Left lung (tissue), 10 donors: ENCODE results near the gene SPON1. TPM values are rescaled to one million over a fixed set of nuclear protein-coding genes. Genes with fewer than 3 reads are reported as not detected.
A peak's percentile ranks its signal among the peaks of the same experiment; 100 is the strongest.
"Not testable (repeated sequence)": the region's sequence is repeated elsewhere in the genome, so short reads cannot be mapped to it uniquely, and the experiment has no call there.

Source experiments
- ATAC-seq: fragments of 200-7000 bp; cut with Tn5 transposase; one replicate; pipeline ENCODE4 v1.9.1; 2020; ENCODE audit warnings: moderate library complexity
- DNase-seq, 4 donors: peaks; one replicate each; pipeline ENCODE4 v3.0.0-alpha.2; 2013 to 2020
- H3K27ac ChIP-seq, 2 donors: fragments of 200-600 bp; sonication (generic) in 1 of 2; one replicate each; pipeline versions ENCODE4 v1.5.0 to v1.8.0; 2020 to 2021
- H3K27me3 ChIP-seq, 2 donors: fragments of 200-600 bp; sonication (generic) in 1 of 2; one replicate each; pipeline versions ENCODE4 v1.5.0 to v1.8.0; 2020 to 2021
- H3K36me3 ChIP-seq, 2 donors: fragments of 200-600 bp; sonication (generic) in 1 of 2; one replicate each; pipeline versions ENCODE4 v1.5.0 to v1.8.0; 2020 to 2021
- H3K4me1 ChIP-seq, 2 donors: fragments of 200-600 bp; one replicate each; pipeline ENCODE4 v1.8.0; 2021
- H3K4me3 ChIP-seq, 2 donors: fragments of 200-600 bp; sonication (generic) in 1 of 2; one replicate each; pipeline versions ENCODE4 v1.5.0 to v1.8.0; 2020 to 2021; ENCODE audit warnings: mild to moderate bottlenecking in 1 of 2
- H3K9me3 ChIP-seq, 2 donors: fragments of 200-600 bp; sonication (generic) in 1 of 2; one replicate each; pipeline versions ENCODE4 v1.5.0 to v1.8.0; 2020 to 2021
- intact Hi-C, 2 donors: fragments of 100-400 bp; cut with DNase I; formaldehyde crosslinking; loops; one replicate each; pipeline versions ENCODE4 v1.11.2 to v1.14.2; 2022
- polyA plus RNA-seq, 6 donors: library from polyadenylated mRNA; unstranded; fragments of 120-200 nt; gene quantifications; one replicate each; pipeline ENCODE4 v1.2.1, GENCODE V29; 2013; ENCODE audit not compliant: insufficient read length in 6 of 6
- total RNA-seq, 2 donors: library from RNA; stranded (reverse); fragmentation: NEBNext Ultra II Directional; extraction: Animal tissue kit (Norgen Biotek cat#: 25700); gene quantifications; one replicate each; pipeline ENCODE4 v1.2.1, GENCODE V29; 2021
- TF ChIP-seq, protein P1 (sequence below), 2 donors: fragments of 200-600 bp; sonication (generic) in 1 of 2; IDR thresholded peaks; one replicate each; pipeline versions ENCODE4 v1.5.0 to v1.8.0; 2021; ENCODE audit warnings: antibody characterized with exemption in 2 of 2
- donor health status: DM: no; HTN: yes; CAD: no.
- donor health status: DM: no; HTN: no; CAD: no.

SPON1 gene
- total and polyA plus RNA-seq, 8 donors = 83.2 to 136 (median 97.4) TPM

DNA sequence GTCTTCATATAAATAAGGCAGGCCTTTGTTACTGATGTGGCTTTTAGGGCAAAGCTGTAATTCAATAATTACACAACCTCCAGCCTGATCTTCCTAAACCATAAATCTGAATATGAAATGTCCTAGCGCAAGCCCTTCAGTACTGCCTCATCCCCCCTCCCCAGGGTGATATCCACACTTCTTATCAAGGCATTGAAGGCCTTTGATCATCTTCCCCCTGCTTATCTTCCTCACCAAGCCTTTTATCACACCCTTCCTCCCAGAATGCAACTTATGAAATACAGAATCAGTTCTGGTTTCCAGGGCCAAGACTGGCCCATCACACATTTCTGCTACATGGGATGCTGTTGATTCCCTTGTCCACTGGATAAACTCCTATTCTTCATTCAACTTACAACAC lies 12.1 kb downstream of the SPON1 start:
- intact Hi-C loops = no loop called here
- H3K36me3 ChIP-seq = no peaks in the 10 kb centered on the region
- no peaks in the 10 kb centered on the region for H3K9me3 ChIP-seq
- no peak overlapping the region for H3K27ac ChIP-seq
- TF ChIP-seq, protein P1, sequence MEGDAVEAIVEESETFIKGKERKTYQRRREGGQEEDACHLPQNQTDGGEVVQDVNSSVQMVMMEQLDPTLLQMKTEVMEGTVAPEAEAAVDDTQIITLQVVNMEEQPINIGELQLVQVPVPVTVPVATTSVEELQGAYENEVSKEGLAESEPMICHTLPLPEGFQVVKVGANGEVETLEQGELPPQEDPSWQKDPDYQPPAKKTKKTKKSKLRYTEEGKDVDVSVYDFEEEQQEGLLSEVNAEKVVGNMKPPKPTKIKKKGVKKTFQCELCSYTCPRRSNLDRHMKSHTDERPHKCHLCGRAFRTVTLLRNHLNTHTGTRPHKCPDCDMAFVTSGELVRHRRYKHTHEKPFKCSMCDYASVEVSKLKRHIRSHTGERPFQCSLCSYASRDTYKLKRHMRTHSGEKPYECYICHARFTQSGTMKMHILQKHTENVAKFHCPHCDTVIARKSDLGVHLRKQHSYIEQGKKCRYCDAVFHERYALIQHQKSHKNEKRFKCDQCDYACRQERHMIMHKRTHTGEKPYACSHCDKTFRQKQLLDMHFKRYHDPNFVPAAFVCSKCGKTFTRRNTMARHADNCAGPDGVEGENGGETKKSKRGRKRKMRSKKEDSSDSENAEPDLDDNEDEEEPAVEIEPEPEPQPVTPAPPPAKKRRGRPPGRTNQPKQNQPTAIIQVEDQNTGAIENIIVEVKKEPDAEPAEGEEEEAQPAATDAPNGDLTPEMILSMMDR (IDR thresholded peaks at IDR 0.05) = no peak
- H3K4me3 ChIP-seq = no peak overlapping the region
- H3K27me3 ChIP-seq = no peaks in the 10 kb centered on the region
- ATAC-seq (no peak), DNase-seq (no peak)
- no peaks in the 10 kb centered on the region for H3K4me1 ChIP-seq

DNA sequence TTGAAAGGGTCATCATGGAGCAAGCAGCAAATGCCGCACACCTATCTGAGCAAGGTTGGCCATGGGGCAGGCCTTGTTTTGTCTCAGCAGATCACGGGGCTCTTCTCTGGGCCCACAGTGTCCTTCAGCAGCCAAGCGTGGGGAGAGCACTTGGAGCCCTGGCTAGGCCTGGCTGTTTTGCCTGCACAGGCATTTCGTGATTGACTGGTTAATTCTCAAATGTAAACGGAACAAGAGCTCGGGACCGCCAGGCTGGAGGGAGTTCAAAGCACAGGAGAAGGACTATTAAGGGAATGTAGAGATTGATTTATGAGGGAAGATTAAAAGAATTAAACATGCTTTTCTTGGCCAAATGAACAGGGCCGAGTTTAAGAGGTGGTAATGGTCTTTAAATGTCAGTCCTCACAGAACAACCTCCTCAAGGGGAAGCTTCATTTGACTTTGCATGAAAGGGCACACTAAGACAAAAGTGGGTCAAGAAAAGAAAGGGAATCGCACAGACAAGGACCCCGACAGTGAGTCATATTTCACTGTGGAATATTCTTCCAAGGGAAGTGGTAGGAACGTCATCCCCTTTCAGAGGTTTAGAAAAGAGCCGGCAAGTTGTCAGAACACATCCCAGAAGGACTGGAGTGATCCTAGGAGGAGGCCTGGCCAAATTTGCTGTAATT lies 20.7 kb downstream of the SPON1 start:
- ATAC-seq (peak; percentile 83), DNase-seq (peak; percentile 31 to 57 (median 44))
- Histone ChIP-seq H3K27me3 (no peaks in the 10 kb centered on the region), H3K4me1 (peaks cover 0 to 4% of the 10 kb centered on the region in 2 donors), H3K27ac (peak overlapping the region; percentile 4 to 59), H3K36me3 (no peaks in the 10 kb centered on the region), H3K9me3 (no peaks in the 10 kb centered on the region), H3K4me3 (no peak overlapping the region)
- intact Hi-C loops = no loop called here
- TF ChIP-seq, protein P1 (IDR thresholded peaks at IDR 0.05) = no peak

DNA sequence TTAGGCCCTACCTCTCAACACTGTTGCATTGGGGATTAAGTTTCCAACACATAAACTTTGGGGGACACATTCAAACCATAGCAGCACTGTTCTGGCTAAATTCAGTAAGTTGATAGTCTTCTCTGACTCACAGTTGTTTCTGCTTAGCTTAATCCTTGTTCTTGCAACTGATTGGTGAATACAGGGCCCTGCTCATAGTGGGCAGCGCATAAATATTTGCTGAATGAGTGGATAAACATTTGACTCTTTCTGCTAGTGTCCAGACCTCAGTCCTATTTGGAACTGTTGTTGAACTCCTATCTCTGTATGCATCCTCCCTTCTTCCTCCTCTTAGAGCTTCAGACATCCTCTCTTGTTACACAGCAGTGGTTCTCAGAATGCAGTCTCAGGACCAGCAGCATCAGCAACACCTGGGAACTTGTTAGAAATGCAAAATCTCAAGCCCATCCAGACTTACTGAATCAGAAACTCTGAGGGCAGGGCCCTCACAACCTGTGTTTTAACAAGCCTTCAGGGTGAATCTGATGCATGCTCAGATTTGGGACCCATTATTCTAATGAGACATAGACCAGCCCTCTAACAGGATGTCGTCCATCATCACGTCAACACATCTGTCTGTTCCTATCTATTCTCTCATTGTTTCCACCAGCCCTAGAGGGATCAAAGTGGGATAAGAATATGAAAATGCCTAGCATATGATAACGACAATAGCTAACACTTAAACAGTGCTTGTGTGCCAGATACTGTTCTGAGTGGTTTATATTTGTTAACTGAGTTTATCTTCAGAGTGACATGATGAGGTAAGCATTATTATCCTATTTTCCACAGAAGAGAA lies 22.3 kb downstream of the SPON1 start:
- Histone ChIP-seq H3K4me3 (no peak overlapping the region), H3K9me3 (no peaks in the 10 kb centered on the region), H3K27ac (peak overlapping the region in 1 of 2 donors; percentile 59), H3K4me1 (peaks cover 0 to 4% of the 10 kb centered on the region in 2 donors), H3K27me3 (no peaks in the 10 kb centered on the region), H3K36me3 (no peaks in the 10 kb centered on the region)
- TF ChIP-seq, protein P1 (IDR thresholded peaks at IDR 0.05) = no peak
- ATAC-seq = peak; percentile 65
- no peak for DNase-seq
- intact Hi-C loops = no loop called here

DNA sequence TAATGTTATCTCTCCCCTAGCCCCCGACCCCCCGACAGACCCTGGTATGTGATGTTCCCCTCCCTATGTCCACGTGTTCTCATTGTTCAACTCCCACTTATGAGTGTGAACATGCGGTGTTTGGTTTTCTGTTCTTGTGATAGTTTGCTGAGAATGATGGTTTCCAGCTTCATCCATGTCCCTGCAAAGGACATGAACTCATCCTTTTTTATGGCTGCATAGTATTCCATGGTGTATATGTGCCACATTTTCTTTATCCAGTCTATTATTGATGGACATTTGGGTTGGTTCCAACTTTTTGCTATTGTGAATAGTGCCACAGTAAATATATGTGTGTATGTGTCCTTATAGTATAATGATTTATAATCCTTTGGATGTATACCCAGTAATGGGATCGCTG lies 24.2 kb downstream of the SPON1 start:
- H3K4me1 ChIP-seq, H3K27me3 ChIP-seq, DNase-seq, H3K36me3 ChIP-seq, intact Hi-C loops, ATAC-seq, H3K27ac ChIP-seq, H3K9me3 ChIP-seq, H3K4me3 ChIP-seq: not testable (repeated sequence)

DNA sequence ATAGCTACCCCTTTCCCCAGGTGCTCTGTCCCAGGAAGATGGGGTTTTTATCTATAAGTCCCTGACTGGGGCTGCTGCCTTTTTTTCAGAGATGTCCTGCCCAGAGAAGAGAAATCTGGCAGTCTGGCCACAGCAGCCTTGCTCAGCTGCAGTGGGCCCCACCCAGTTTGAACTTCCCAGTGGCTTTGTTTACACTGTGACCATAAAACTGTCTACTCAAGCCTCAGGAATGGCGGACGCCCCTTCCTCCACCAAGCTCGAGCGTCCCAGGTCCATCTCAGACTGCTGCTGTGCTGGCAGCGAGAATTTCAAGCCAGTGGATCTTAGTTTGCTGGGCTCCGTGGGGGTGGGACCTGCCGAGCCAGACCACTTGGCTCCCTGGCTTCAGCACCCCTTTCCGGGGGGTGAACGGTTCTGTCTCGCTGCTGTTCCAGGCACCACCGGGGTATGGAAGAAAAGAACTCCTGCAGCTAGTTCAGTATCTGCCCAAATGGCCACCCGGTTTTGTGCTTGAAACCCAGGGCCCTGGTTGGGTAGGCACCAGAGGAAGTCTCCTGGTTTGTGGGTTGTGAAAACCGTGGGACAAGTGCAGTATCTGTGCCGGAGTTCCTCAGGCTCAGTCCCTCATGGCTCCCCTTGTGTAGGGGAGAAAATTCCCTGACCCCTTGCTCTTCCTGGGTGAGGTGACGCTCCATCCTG lies 29.8 kb downstream of the SPON1 start:
- H3K27me3 ChIP-seq, ATAC-seq, H3K36me3 ChIP-seq, H3K9me3 ChIP-seq, H3K4me3 ChIP-seq, H3K4me1 ChIP-seq, intact Hi-C loops, H3K27ac ChIP-seq, DNase-seq: not testable (repeated sequence)
